Mesothelial cell of epicardium (in vitro differentiated cells): Measurements from ENCODE around the gene NHP2. TPM values are rescaled to one million over a fixed set of nuclear protein-coding genes. Genes with fewer than 3 reads are reported as not detected.
A peak's percentile ranks its signal among the peaks of the same experiment; 100 is the strongest.

ENCODE experiments used
- DNase-seq, 2 experiments: peaks; one replicate each; pipeline ENCODE4 v3.0.0; 2021; ENCODE audit warnings: low spot score in 2 of 2; ENCODE audit not compliant: unreplicated experiment in 2 of 2
- H3K27ac Mint-ChIP-seq: 2 replicates; pipeline ENCODE4 v1.8.0; 2021; ENCODE audit warnings: mixed read lengths
- H3K27me3 Mint-ChIP-seq: 2 replicates; pipeline ENCODE4 v1.8.0; 2021; ENCODE audit warnings: low read depth, mixed read lengths
- H3K36me3 Mint-ChIP-seq: 2 replicates; pipeline ENCODE4 v1.8.0; 2021; ENCODE audit warnings: mixed read lengths
- H3K4me1 Mint-ChIP-seq: 2 replicates; pipeline ENCODE4 v1.8.0; 2021; ENCODE audit warnings: mixed read lengths
- H3K4me3 Mint-ChIP-seq: 2 replicates; pipeline ENCODE4 v1.8.0; 2021; ENCODE audit warnings: mild to moderate bottlenecking, moderate library complexity, mixed read lengths
- H3K9me3 Mint-ChIP-seq: 2 replicates; pipeline ENCODE4 v1.8.0; 2021; ENCODE audit warnings: mixed read lengths
- total RNA-seq: library from RNA; stranded (reverse); gene quantifications from 3 replicates; pipeline ENCODE4 v1.2.1, GENCODE V29; 2021
- TF ChIP-seq, protein P1 (sequence below): fragments of 200-600 bp; sonication (generic); IDR thresholded peaks from one replicate; pipeline ENCODE4 v1.5.0; 2021; ENCODE audit warnings: antibody characterized with exemption; ENCODE audit not compliant: unreplicated experiment

NHP2 gene
- total RNA-seq, 1 donor from 2014 or later = 116 TPM

DNA sequence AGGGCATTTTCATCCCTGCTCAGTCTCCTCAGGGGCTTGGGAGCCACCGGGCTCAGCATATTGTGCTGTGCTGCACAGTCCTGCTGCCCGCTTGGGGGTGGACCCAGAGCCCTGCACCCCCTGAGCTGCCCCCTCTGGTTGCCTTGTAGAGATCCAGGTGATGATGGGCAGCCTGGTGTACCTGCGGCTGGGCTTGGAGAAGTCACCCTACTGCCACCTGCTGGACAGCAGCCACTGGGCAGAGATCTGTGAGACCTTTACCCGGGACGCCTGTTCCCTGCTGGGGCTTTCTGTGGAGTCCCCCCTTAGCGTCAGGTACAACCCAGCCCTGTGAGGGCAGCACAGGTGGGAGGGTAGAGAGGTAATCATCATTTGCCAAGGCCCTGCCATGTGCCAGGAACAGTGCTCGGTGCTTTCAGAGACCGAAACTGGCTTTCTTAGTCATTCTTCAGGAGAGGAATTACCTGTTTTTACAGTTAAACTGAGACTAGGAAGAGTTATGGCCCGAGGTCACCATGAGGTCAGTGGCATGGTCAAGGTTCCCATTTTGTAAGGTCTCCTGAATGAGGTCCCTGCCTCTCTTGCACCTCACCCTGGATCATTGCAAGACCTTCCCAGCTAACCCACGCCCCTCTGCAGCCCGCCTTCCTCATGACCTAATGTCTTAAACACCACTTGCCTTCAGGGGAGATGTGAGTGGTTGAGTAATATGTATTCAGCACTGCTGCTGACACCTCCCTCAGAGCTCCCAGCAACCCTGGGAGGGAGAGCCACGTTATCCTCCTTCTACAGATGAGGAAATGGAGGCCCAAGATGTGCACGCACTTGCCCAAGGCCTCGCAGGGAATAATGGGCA is 7.5 kb downstream of the NHP2 start:
- Mint-ChIP-seq H3K9me3 (no peaks in the 10 kb centered on the region), H3K4me3 (no peak overlapping the region), H3K27ac (peak overlapping the region; percentile 59), H3K36me3 (peaks cover 30% of the 10 kb centered on the region), H3K27me3 (no peaks in the 10 kb centered on the region), H3K4me1 (no peaks in the 10 kb centered on the region)
- peak; percentile 57 to 79 for DNase-seq
- TF ChIP-seq, protein P1, sequence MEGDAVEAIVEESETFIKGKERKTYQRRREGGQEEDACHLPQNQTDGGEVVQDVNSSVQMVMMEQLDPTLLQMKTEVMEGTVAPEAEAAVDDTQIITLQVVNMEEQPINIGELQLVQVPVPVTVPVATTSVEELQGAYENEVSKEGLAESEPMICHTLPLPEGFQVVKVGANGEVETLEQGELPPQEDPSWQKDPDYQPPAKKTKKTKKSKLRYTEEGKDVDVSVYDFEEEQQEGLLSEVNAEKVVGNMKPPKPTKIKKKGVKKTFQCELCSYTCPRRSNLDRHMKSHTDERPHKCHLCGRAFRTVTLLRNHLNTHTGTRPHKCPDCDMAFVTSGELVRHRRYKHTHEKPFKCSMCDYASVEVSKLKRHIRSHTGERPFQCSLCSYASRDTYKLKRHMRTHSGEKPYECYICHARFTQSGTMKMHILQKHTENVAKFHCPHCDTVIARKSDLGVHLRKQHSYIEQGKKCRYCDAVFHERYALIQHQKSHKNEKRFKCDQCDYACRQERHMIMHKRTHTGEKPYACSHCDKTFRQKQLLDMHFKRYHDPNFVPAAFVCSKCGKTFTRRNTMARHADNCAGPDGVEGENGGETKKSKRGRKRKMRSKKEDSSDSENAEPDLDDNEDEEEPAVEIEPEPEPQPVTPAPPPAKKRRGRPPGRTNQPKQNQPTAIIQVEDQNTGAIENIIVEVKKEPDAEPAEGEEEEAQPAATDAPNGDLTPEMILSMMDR = peak; percentile 75

DNA sequence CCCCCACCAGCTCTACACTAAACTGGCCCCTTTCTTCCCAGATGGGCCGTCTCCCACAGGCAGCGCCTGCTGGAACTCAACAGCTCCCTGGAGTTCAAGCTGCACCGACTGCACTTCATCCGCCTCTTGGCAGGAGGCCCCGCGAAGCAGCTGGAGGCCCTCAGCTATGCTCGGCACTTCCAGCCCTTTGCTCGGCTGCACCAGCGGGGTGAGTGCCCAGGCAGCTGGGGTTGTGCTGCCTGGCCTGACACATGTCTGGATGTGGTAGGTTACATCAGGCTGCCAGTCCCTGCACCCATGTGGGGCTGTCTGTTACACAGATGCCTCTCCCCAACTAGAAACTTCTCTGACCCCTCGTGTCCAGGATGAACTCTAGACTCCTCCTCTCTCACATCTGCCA is 9.8 kb downstream of the NHP2 start:
- no peak for DNase-seq
- Mint-ChIP-seq H3K4me3 (no peak overlapping the region), H3K9me3 (no peaks in the 10 kb centered on the region), H3K27me3 (no peaks in the 10 kb centered on the region), H3K4me1 (no peaks in the 10 kb centered on the region), H3K36me3 (peaks cover 31% of the 10 kb centered on the region), H3K27ac (no peak overlapping the region)
- TF ChIP-seq, protein P1 = no peak

DNA sequence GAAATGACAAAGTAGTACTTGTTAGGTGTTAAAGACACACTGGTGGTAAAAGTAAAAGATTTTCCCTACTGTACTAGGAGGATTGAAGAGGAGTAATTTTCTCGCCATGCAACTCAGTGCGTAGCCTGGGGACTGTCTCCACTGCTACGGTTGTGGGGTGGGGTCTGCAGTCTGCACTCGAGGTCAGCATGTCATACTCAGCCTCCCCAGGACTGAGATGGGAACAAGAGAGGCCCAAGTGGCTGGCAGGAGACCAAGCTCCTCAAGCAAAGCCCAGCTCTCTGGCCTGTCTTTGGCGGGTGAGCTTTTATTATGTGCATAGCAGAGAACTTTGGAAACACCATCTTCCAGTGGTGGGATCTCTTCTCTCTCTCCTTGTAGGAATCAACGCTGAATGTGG is 10.4 kb downstream of the NHP2 start:
- Mint-ChIP-seq H3K9me3 (no peaks in the 10 kb centered on the region), H3K27me3 (no peaks in the 10 kb centered on the region), H3K27ac (no peak overlapping the region), H3K36me3 (peaks cover 28% of the 10 kb centered on the region), H3K4me3 (no peak overlapping the region), H3K4me1 (no peaks in the 10 kb centered on the region)
- TF ChIP-seq, protein P1 = no peak
- no peak for DNase-seq

DNA sequence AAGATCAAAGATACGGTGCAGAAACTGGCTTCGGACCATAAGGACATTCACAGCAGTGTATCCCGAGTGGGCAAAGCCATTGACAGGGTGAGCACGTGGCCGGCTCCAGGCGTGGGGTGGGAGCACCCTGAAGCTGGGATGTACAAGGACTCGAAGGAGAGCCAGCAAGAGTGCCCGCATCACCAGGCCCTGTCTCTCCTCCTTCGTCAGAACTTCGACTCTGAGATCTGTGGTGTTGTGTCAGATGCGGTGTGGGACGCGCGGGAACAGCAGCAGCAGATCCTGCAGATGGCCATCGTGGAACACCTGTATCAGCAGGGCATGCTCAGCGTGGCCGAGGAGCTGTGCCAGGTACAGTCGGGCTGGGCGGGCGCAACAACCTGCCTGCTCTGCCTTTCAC is 11.0 kb downstream of the NHP2 start:
- Mint-ChIP-seq H3K27me3 (no peaks in the 10 kb centered on the region), H3K27ac (no peak overlapping the region), H3K9me3 (no peaks in the 10 kb centered on the region), H3K36me3 (peaks cover 27% of the 10 kb centered on the region), H3K4me3 (no peak overlapping the region), H3K4me1 (no peaks in the 10 kb centered on the region)
- TF ChIP-seq, protein P1 = no peak
- DNase-seq = no peak

DNA sequence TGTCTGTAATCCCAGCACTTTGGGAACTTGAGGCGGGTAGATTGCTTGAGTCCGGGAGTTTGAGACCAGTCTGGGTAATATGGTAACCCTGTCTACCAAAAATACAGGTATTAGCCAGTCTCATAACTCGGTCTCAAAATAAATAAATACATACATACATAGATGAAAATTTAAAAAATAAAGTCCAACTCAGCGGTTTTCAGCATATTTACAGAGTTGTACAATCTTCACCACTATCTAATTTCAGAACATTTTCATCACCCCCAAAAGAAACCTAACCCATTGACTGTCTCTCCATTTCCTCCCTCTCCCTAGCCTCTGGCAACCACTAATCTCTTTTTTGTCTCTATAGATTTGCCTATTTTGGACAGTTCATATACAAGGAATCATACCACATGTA is 12.1 kb downstream of the NHP2 start:
- Mint-ChIP-seq H3K4me1 (no peaks in the 10 kb centered on the region), H3K27me3 (no peaks in the 10 kb centered on the region), H3K4me3 (no peak overlapping the region), H3K9me3 (no peaks in the 10 kb centered on the region), H3K36me3 (peaks cover 23% of the 10 kb centered on the region), H3K27ac (no peak overlapping the region)
- TF ChIP-seq, protein P1 = no peak
- DNase-seq = no peak
